Astrocyte (in vitro differentiated cells and primary cell): Measurements from ENCODE around the gene C1orf21. TPM values are rescaled to one million over a fixed set of nuclear protein-coding genes. Genes with fewer than 3 reads are reported as not detected.

Experiments
- DNase-seq: peaks from one replicate; pipeline ENCODE4 v3.0.0-alpha.2; 2010; ENCODE audit warnings: low read depth
- FAIRE-seq: peaks from 2 replicates; lab custom pipeline; 2011; peaks lifted over from hg19 to GRCh38; lab: Jason Lieb, UNC
- H2AFZ ChIP-seq: 2 replicates; pipeline ENCODE4 v1.6.0; 2012; ENCODE audit warnings: low read depth, low read length, inconsistent platforms
- H3K27ac ChIP-seq: 2 replicates; pipeline ENCODE4 v1.5.1; 2011; ENCODE audit warnings: low read depth, low read length, inconsistent platforms
- H3K27me3 ChIP-seq: 2 replicates; pipeline ENCODE4 v1.6.0; 2011; ENCODE audit warnings: low read length, inconsistent platforms; ENCODE audit not compliant: insufficient read depth
- H3K36me3 ChIP-seq: 2 replicates; pipeline ENCODE4 v1.5.1; 2011; ENCODE audit warnings: low read length, inconsistent platforms; ENCODE audit not compliant: insufficient read depth
- H3K4me1 ChIP-seq: 2 replicates; pipeline ENCODE4 v1.5.1; 2011; ENCODE audit warnings: low read length, inconsistent platforms; ENCODE audit not compliant: insufficient read depth
- H3K4me2 ChIP-seq: 2 replicates; pipeline ENCODE4 v1.6.0; 2012; ENCODE audit warnings: low read length, inconsistent platforms
- H3K4me3 ChIP-seq: 2 replicates; pipeline ENCODE4 v1.5.1; 2011; ENCODE audit warnings: low read depth, mild to moderate bottlenecking, low read length, inconsistent platforms; ENCODE audit not compliant: insufficient read depth
- H3K79me2 ChIP-seq: 2 replicates; pipeline ENCODE4 v1.6.0; 2012; ENCODE audit warnings: mild to moderate bottlenecking, low read length, inconsistent platforms; ENCODE audit not compliant: insufficient read depth
- H3K9ac ChIP-seq: 2 replicates; pipeline ENCODE4 v1.6.0; 2012; ENCODE audit warnings: mild to moderate bottlenecking, low read length, inconsistent platforms
- H3K9me3 ChIP-seq: 2 replicates; pipeline ENCODE4 v1.5.1; 2012; ENCODE audit warnings: low read depth, mild to moderate bottlenecking, low read length, inconsistent platforms; ENCODE audit not compliant: insufficient read depth
- H4K20me1 ChIP-seq: 2 replicates; pipeline ENCODE4 v1.6.0; 2012; ENCODE audit warnings: low read length, inconsistent platforms; ENCODE audit not compliant: insufficient read depth
- H3K27ac Mint-ChIP-seq: one replicate; pipeline ENCODE4 v1.8.0; 2021; ENCODE audit warnings: mild to moderate bottlenecking, mixed read lengths; ENCODE audit not compliant: unreplicated experiment
- H3K27me3 Mint-ChIP-seq: one replicate; pipeline ENCODE4 v1.8.0; 2021; ENCODE audit warnings: low read depth, mixed read lengths; ENCODE audit not compliant: unreplicated experiment
- H3K36me3 Mint-ChIP-seq: one replicate; pipeline ENCODE4 v1.8.0; 2021; ENCODE audit warnings: low read depth, mixed read lengths; ENCODE audit not compliant: unreplicated experiment
- H3K4me1 Mint-ChIP-seq: one replicate; pipeline ENCODE4 v1.8.0; 2021; ENCODE audit warnings: low read depth, mixed read lengths; ENCODE audit not compliant: unreplicated experiment
- H3K4me3 Mint-ChIP-seq: one replicate; pipeline ENCODE4 v1.8.0; 2021; ENCODE audit warnings: mild to moderate bottlenecking, moderate library complexity, mixed read lengths; ENCODE audit not compliant: unreplicated experiment
- H3K9me3 Mint-ChIP-seq: one replicate; pipeline ENCODE4 v1.8.0; 2021; ENCODE audit warnings: mild to moderate bottlenecking, mixed read lengths; ENCODE audit not compliant: unreplicated experiment
- EZH2 ChIP-seq: IDR thresholded peaks from 2 replicates; pipeline ENCODE4 v1.6.1; 2012; ENCODE audit warnings: mild to moderate bottlenecking, low read length, inconsistent platforms; ENCODE audit not compliant: insufficient read depth
- total RNA-seq: library from RNA; stranded (reverse); gene quantifications from 2 replicates; pipeline ENCODE4 v1.2.1, GENCODE V29; 2021
- TF ChIP-seq, protein P1 (sequence below): IDR thresholded peaks from 2 replicates; pipeline ENCODE4 v1.5.1; 2011; ENCODE audit warnings: low read depth, mild to moderate bottlenecking, inconsistent platforms, low read length, moderate library complexity; ENCODE audit not compliant: insufficient read depth

C1orf21 gene
- total RNA-seq, 1 donor from 2014 or later = 15.1 TPM

DNA sequence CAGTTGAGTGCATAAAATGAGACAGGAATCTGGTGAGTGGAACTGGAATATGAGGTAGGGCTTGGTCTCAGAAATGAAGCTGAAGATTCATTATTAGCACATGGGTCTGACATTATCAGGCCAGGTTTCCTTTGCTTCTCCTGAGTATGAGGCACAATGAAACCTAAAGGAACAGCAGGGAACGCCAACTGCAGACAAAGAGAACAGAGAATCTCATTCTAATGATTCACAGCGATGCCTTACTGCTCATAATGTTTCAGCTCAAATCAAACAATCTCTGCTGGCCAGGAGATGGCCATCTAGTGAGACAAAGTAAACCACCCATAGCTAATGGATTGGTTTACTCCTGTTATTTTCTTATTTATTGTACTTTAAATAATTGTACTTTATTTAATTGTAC, 133.5 kb downstream of the C1orf21 start:
- no peak overlapping the region for H2AFZ ChIP-seq
- no peaks in the 10 kb centered on the region for H3K36me3 ChIP-seq
- Mint-ChIP-seq H3K27ac (no peak overlapping the region), H3K4me1 (peaks cover 2% of the 10 kb centered on the region), H3K4me3 (no peak overlapping the region), H3K27me3 (no peaks in the 10 kb centered on the region), H3K36me3 (no peaks in the 10 kb centered on the region), H3K9me3 (no peaks in the 10 kb centered on the region)
- FAIRE-seq (no peak), DNase-seq (no peak)
- no peak for TF ChIP-seq EZH2
- TF ChIP-seq, protein P1, sequence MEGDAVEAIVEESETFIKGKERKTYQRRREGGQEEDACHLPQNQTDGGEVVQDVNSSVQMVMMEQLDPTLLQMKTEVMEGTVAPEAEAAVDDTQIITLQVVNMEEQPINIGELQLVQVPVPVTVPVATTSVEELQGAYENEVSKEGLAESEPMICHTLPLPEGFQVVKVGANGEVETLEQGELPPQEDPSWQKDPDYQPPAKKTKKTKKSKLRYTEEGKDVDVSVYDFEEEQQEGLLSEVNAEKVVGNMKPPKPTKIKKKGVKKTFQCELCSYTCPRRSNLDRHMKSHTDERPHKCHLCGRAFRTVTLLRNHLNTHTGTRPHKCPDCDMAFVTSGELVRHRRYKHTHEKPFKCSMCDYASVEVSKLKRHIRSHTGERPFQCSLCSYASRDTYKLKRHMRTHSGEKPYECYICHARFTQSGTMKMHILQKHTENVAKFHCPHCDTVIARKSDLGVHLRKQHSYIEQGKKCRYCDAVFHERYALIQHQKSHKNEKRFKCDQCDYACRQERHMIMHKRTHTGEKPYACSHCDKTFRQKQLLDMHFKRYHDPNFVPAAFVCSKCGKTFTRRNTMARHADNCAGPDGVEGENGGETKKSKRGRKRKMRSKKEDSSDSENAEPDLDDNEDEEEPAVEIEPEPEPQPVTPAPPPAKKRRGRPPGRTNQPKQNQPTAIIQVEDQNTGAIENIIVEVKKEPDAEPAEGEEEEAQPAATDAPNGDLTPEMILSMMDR = no peak
- H3K27ac ChIP-seq = no peak overlapping the region
- H3K79me2 ChIP-seq = no peaks in the 10 kb centered on the region
- no peaks in the 10 kb centered on the region for H3K9me3 ChIP-seq
- no peak overlapping the region for H3K4me2 ChIP-seq
- no peaks in the 10 kb centered on the region for H3K4me1 ChIP-seq
- no peaks in the 10 kb centered on the region for H3K27me3 ChIP-seq
- H3K4me3 ChIP-seq = no peak overlapping the region
- H3K9ac ChIP-seq = no peak overlapping the region
- no peaks in the 10 kb centered on the region for H4K20me1 ChIP-seq

DNA sequence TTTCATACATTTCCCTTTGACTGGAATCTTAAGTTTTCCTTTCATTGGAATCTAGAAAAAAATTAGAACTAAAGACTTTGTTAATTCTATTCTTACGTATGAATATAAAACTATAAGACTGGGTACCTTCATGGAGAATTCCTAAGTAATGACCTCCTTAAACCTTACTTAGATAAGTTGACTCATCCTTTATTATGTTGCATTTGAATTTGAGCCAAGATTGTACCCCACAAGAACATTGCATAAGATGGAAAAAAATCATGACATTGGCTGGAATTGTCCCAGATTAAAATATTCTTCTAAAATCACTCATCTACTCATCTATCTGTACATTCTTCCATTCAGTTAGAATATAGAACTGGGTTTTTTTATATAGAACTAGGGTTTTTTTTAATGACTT, 137.4 kb downstream of the C1orf21 start:
- Histone ChIP-seq H3K4me1 (no peaks in the 10 kb centered on the region), H4K20me1 (no peaks in the 10 kb centered on the region), H2AFZ (no peak overlapping the region), H3K9ac (no peak overlapping the region), H3K4me3 (no peak overlapping the region), H3K9me3 (no peaks in the 10 kb centered on the region), H3K27me3 (no peaks in the 10 kb centered on the region), H3K36me3 (no peaks in the 10 kb centered on the region), H3K4me2 (no peak overlapping the region), H3K27ac (no peak overlapping the region), H3K79me2 (no peaks in the 10 kb centered on the region)
- FAIRE-seq (no peak), DNase-seq (no peak)
- Mint-ChIP-seq H3K27ac (no peak overlapping the region), H3K4me1 (peaks cover 2% of the 10 kb centered on the region), H3K27me3 (no peaks in the 10 kb centered on the region), H3K9me3 (no peaks in the 10 kb centered on the region), H3K4me3 (no peak overlapping the region), H3K36me3 (no peaks in the 10 kb centered on the region)
- TF ChIP-seq EZH2 = no peak
- TF ChIP-seq, protein P1 = no peak

DNA sequence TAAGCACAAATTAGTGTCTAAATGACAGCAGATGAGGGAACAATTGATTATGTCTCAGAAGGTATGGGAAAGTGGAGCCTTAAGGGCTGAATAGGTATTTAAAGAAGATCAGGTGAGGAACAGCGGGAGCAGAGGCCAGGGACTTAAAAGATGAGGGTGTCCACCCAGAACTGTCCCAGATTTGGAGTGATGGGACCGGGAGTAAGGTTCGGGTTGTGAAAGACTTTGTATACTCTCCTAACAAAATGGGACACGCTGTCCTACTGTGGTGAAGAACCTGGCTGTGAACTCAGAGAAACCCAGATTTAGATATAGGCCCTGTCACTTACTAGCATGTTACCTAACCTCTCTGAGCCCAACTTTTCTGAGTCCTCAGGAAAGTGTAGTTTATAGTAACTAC, 140.6 kb downstream of the C1orf21 start:
- no peaks in the 10 kb centered on the region for H3K9me3 ChIP-seq
- no peaks in the 10 kb centered on the region for H3K27me3 ChIP-seq
- H3K9me3 Mint-ChIP-seq = no peaks in the 10 kb centered on the region
- H3K4me3 ChIP-seq = no peak overlapping the region
- no peaks in the 10 kb centered on the region for H3K27me3 Mint-ChIP-seq
- no peak overlapping the region for H2AFZ ChIP-seq
- H3K27ac Mint-ChIP-seq = no peak overlapping the region
- no peak for FAIRE-seq
- no peak for DNase-seq
- no peak overlapping the region for H3K9ac ChIP-seq
- no peak for TF ChIP-seq EZH2
- TF ChIP-seq, protein P1 = no peak
- H3K36me3 Mint-ChIP-seq = no peaks in the 10 kb centered on the region
- H3K4me2 ChIP-seq = no peak overlapping the region
- no peak overlapping the region for H3K4me3 Mint-ChIP-seq
- no peaks in the 10 kb centered on the region for H3K36me3 ChIP-seq
- no peaks in the 10 kb centered on the region for H3K79me2 ChIP-seq
- no peaks in the 10 kb centered on the region for H4K20me1 ChIP-seq
- H3K4me1 ChIP-seq = no peaks in the 10 kb centered on the region
- H3K27ac ChIP-seq = no peak overlapping the region
- no peaks in the 10 kb centered on the region for H3K4me1 Mint-ChIP-seq
